Cerebellar nuclear complex (tissue), 1 donor: ENCODE results near the gene SLC35F1.
"Not testable (repeated sequence)": the region's sequence is repeated elsewhere in the genome, so short reads cannot be mapped to it uniquely, and the experiment has no call there.

Experiments used
- DNase-seq, 2 experiments: peaks; one replicate each; lab custom pipeline; 2025; lab: John Stamatoyannopoulos, UW

Gene SLC35F1

GRCh38 chr6:117906958-117907600 is at the start of gene SLC35F1:
Gene SLC35F1 (plus strand): TSS chr6:117907264.
- DNase-seq, result no peak

GRCh38 chr6:117858601-117859000 is 48.5 kb upstream of the SLC35F1 start:
- DNase-seq, result not testable (repeated sequence)

DNA sequence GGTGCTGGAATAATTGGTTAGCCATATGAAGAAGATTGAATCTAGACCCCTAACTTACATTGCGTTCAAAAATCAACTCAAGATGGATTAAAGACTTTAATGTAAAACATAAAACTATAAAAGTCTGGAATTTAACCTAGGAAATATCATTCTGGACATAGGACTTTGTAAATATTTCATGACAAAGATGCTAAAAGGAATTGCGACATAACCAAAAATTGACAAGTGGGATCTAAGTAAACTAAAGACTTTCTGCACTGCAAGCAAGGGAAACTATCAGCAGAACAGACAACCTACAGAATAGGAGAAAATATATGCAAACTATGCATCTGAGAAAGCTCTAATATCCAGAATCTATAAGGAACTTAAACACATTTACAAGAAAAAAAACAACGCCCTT is 45.5 kb upstream of the SLC35F1 start:
- DNase-seq, result no peak

DNA sequence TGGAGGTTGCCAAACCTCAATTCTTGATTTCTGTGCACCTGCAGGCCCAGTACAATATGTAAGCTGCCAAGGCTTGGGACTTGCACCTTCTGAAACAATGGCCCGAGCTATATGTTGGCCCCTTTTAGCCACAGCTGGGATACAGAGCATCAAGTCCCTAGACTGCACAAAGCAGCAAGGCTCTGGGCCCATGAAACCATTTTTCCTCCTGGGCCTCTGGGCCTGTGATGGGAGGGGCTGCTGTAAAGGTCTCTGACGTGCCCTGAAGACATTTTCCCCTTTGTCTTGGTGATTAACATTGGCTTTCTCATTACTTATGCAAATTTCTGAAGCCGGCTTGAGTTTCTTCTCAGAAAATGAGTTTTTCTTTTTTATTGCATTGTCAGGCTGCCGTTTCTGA is 40.5 kb upstream of the SLC35F1 start:
- no peak for DNase-seq

DNA sequence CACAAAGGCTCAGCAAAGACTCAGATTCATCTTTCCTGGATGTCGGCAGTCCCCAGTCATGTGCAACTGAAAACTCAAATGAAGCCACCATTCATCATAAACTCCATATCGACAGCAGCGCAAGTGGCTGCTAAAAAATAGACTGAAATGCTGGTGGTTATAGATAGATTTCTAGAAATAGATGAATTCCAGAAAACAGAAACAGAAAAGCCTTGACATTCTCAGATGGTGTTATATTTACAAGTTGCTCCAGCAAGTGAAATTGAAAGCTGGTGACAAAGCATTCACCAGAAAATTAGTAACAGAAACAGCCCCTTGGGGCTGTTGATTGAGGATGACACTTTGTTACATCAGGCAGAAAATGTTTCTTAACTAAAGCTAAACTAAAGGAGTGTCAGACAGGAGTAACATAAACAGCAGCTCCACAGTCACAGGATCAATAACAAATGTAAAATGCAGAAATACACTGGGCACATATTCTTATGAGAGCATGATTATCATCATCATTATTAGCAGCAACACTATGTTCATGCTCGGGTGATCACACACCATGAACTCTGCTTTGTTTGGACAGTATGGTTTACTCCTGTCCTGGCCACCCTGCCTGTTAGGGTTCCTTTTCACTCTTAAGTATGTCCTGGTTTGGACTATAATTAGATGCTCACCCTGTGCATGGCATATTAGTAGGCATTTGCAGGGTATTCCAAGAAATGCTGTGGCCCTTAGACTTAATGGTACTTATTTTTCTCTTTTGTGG is 36.4 kb upstream of the SLC35F1 start:
- no peak for DNase-seq

GRCh38 chr6:117880824-117881223 is 26.2 kb upstream of the SLC35F1 start:
- no peak for DNase-seq

- no peak for DNase-seq
Observed at GRCh38 chr6:117890172-117890571, 16.9 kb upstream of the SLC35F1 start.

GRCh38 chr6:117906507-117906957 is 532 bp upstream of the SLC35F1 start:
- DNase-seq, result no peak

- DNase-seq, result no peak
Observed at GRCh38 chr6:117907601-117908245, 659 bp downstream of the SLC35F1 start.

DNA sequence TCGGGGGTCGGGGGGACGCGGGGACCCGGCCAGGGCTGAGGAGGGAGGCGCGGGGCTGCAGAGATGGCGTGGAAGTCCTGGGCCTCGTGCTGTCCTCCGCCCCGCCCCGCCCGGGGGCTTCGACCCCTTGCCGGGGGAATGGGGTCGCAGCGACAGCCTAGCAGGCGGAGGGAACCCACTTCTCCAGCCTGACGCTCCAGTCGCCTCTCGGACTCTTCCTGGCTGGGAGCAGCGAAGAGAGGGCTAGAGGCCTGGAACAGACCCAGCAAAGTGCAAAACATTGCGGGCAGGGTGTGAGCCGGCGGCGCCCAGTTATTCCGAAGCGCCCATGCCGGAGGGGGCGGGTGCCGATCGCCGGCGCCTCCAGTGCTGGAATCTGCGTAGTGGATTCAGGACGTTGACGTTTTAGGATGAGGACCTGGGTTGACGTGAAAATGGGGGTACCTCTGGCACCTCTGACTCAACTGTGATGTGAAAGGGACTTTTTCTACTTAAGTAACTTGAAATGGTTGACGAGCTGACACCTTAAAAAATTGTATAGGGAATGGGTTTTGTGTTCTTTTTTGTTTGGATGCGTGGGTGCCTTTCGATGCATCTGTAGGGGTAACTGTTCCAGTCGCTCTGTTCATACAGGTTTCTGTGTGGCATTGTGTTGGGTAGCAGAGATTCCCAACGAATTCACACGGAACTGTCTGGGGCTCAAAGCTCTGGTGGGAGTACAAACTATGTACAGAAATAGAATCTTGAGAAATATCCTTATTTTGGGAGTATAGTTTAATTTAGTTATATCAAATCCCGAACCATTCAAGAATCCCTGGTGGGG is 1.4 kb downstream of the SLC35F1 start:
- DNase-seq, result no peak

- DNase-seq, result no peak
Observed at GRCh38 chr6:117909638-117910037, 2.6 kb downstream of the SLC35F1 start.

DNA sequence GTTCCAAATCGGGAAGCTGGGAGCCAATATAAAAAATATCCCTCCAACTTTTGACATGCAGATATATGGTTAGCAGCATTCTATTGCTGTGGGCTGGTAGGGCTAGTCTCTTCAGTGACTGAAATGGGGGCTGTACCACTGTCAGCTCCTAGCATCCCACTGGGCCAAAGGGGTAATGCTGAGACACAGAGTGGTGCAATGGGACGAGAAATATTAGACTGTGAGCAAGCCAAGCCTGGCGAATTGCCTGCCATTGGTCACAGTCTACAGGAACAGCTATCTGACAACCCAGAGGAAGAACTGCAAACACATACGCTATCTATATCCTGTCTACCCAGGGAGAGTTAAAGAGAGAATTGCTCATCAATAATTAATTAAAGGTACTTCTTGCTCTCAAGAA is 3.5 kb downstream of the SLC35F1 start:
- no peak for DNase-seq

DNA sequence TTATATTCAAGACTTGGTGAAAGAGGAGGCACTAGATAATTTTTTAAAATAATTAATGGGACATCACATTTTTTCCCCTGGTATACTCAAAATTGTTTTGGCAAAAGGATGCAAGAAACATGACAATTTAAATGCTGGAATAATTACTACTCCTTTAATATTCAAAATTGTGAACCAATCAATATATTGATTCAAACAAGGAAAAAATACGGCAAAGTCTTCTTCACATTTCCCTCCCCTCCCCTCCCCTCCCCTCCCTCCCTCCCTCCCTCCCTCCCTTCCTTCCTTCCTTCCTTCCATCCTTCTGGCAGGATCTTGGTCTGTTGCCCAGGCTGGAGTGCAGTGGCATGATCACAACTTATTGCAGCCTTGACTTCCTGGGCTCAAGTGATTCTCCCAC is 4.1 kb downstream of the SLC35F1 start:
- DNase-seq, result no peak

GRCh38 chr6:117911660-117912059 is 4.6 kb downstream of the SLC35F1 start:
- DNase-seq, result no peak

DNA sequence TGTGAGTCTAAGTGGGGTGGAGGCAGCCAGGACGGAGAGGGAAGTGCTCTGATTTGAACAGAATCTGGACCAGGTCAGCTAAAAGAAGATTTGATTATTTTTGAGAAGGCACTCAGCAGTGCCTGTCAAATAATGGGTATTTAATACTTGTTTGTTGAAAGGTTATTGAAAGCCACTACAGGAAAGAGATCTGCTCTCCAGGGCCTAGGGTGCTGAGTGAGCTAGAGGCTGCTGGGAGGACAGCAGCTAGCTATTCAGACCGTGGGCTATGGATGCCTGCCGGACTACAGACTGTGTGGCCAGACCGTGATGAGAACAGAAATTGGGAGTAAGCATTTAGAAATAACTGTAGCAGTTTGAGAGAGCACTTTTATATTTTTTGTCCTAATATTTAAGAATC is 8.8 kb downstream of the SLC35F1 start:
- DNase-seq, result no peak

- DNase-seq, result no peak
Observed at GRCh38 chr6:117916483-117916882, 9.4 kb downstream of the SLC35F1 start.

DNA sequence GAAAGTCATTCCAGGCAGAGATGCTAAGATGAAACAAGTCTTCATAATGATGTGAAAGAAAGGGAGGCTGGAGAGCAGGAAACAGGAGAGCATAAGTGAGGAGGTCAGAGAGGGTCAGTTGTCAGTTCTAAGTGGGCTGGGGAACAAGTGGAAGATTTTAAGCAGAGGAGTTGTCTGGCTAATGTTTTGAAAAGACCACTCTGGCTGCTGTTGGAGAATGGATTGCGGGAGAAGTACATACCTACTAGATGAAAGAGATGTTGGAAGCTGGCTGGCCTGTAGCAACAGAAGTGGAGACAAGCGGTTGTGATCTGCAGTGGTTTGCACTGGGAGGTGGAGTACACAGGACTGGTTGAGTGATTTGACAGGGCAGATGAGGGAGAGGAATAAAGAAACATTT is 10.1 kb downstream of the SLC35F1 start:
- no peak for DNase-seq

- DNase-seq, result no peak
Observed at GRCh38 chr6:117918454-117918853, 11.4 kb downstream of the SLC35F1 start.

DNA sequence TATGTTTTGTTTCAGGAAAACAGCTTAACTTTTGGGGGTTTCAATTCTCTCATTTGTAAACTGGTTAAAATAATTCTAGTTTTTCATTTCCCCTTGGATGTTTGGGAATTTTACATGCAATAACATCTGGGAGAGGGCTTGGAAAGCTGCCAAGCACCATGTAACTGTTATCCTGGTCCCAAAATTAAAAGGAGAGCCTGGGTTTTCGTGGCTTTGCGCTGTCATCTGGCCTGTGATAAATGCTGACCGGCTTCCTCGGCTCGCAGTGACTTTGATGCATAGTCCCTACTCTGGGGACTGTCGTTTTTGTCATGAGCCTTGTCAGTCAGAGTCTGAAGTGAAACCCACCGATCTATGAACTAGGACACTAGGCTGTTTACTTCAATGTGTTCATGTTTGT is 12.2 kb downstream of the SLC35F1 start:
- DNase-seq, result no peak

- no peak for DNase-seq
Observed at GRCh38 chr6:117919775-117920729, 13.0 kb downstream of the SLC35F1 start.

DNA sequence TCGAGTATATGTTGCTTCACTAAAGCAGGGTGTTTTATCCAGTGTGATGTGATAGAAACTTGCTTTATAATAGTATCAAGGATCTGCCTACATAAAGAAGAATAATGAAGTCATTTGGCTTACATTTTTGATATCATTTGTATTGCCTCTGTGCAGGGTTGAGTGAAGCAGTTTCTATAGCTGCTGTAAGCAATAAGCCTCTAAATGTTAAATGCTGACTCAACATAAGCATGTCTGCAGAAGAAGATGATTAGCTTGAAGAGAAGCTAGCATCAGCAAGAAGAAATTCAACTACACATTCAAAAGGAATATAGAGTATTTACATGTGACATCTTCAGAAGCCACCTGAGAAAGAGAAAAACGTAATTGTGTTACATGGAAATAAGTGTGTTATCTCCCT is 17.6 kb downstream of the SLC35F1 start:
- DNase-seq, result no peak
